Breast epithelium (tissue), 3 donors: Measurements from ENCODE around the gene FXYD7.
"Not testable (repeated sequence)": the region's sequence is repeated elsewhere in the genome, so short reads cannot be mapped to it uniquely, and the experiment has no call there.

Experiments used
- POLR2A ChIP-seq: fragments of 450-650 bp; IDR thresholded peaks from one replicate; pipeline ENCODE4 v1.6.1; 2016; ENCODE audit warnings: antibody characterized with exemption, mild to moderate bottlenecking, moderate library complexity
- POLR2AphosphoS5 ChIP-seq, 3 donors: sonication (generic); formaldehyde crosslinking; IDR thresholded peaks; one replicate each; pipeline ENCODE4 v1.6.1; 2017; ENCODE audit warnings: antibody characterized with exemption in 3 of 3
- TF ChIP-seq, protein P1 (sequence below), 3 donors: fragments of 450-650 bp; IDR thresholded peaks; one replicate each; pipeline ENCODE4 v1.5.1; 2016 to 2017; ENCODE audit warnings: antibody characterized with exemption in 3 of 3, mild to moderate bottlenecking in 3 of 3, moderate library complexity in 3 of 3

GRCh38 chr19:35129724-35130274 is 13.3 kb upstream of the FXYD7 start:
- TF ChIP-seq, protein P1, sequence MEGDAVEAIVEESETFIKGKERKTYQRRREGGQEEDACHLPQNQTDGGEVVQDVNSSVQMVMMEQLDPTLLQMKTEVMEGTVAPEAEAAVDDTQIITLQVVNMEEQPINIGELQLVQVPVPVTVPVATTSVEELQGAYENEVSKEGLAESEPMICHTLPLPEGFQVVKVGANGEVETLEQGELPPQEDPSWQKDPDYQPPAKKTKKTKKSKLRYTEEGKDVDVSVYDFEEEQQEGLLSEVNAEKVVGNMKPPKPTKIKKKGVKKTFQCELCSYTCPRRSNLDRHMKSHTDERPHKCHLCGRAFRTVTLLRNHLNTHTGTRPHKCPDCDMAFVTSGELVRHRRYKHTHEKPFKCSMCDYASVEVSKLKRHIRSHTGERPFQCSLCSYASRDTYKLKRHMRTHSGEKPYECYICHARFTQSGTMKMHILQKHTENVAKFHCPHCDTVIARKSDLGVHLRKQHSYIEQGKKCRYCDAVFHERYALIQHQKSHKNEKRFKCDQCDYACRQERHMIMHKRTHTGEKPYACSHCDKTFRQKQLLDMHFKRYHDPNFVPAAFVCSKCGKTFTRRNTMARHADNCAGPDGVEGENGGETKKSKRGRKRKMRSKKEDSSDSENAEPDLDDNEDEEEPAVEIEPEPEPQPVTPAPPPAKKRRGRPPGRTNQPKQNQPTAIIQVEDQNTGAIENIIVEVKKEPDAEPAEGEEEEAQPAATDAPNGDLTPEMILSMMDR (IDR thresholded peaks at IDR 0.05): not testable (repeated sequence)
- TF ChIP-seq POLR2A; POLR2AphosphoS5 (IDR thresholded peaks at IDR 0.05): not testable (repeated sequence)
